Fibroblast of pulmonary artery (primary cell): ENCODE results near the gene SLC25A21.
"Not testable (repeated sequence)": the region's sequence is repeated elsewhere in the genome, so short reads cannot be mapped to it uniquely, and the experiment has no call there.

Experiments used
- DNase-seq: peaks from one replicate; pipeline ENCODE4 v3.0.0-alpha.2; 2010; ENCODE audit warnings: low read depth
- H3K4me3 ChIP-seq: replicated peaks from 2 replicates; pipeline ENCODE4 v1.5.1; 2011; ENCODE audit warnings: low read depth, mild to moderate bottlenecking, control low read depth, low read length, moderate library complexity
- CTCF ChIP-seq: IDR thresholded peaks from 2 replicates; pipeline ENCODE4 v1.5.1; 2011; ENCODE audit warnings: mild to moderate bottlenecking, control low read depth, low read length, inconsistent platforms; ENCODE audit errors: missing control alignments

Gene SLC25A21

GRCh38 chr14:37088356-37089215 is 83.8 kb downstream of the SLC25A21 start:
- no peak overlapping the region for H3K4me3 ChIP-seq
- no peak for TF ChIP-seq CTCF
- no peak for DNase-seq

- TF ChIP-seq CTCF, result no peak
- DNase-seq, result no peak
- H3K4me3 ChIP-seq, result no peak overlapping the region
Measured at GRCh38 chr14:37087520-37087919, 84.9 kb downstream of the SLC25A21 start.

GRCh38 chr14:37083599-37083998 is 88.8 kb downstream of the SLC25A21 start:
- no peak for TF ChIP-seq CTCF
- DNase-seq, result no peak
- H3K4me3 ChIP-seq, result no peak overlapping the region

- no peak for TF ChIP-seq CTCF
- no peak for DNase-seq
- H3K4me3 ChIP-seq, result no peak overlapping the region
Measured at GRCh38 chr14:37082449-37082848, 90.0 kb downstream of the SLC25A21 start.

- no peak for TF ChIP-seq CTCF
- no peak for DNase-seq
- H3K4me3 ChIP-seq, result no peak overlapping the region
Measured at GRCh38 chr14:37081856-37082255, 90.5 kb downstream of the SLC25A21 start.

- no peak for TF ChIP-seq CTCF
- DNase-seq, result no peak
- no peak overlapping the region for H3K4me3 ChIP-seq
Measured at GRCh38 chr14:37081218-37081617, 91.2 kb downstream of the SLC25A21 start.

- H3K4me3 ChIP-seq, result no peak overlapping the region
- TF ChIP-seq CTCF, result no peak
- no peak for DNase-seq
Measured at GRCh38 chr14:37078131-37078530, 94.3 kb downstream of the SLC25A21 start.

- DNase-seq, result peak; percentile 3
- not testable (repeated sequence) for H3K4me3 ChIP-seq
Measured at GRCh38 chr14:37074320-37074719, 98.1 kb downstream of the SLC25A21 start.
